ENCODE results near the gene POP5.

Gene POP5

GRCh38 chr12:120588948-120589930, 8.0 kb upstream of the POP5 start:
- no peak for DNase-seq

- DNase-seq, result no peak
Observed at GRCh38 chr12:120588371-120588770, 7.2 kb upstream of the POP5 start.

DNA sequence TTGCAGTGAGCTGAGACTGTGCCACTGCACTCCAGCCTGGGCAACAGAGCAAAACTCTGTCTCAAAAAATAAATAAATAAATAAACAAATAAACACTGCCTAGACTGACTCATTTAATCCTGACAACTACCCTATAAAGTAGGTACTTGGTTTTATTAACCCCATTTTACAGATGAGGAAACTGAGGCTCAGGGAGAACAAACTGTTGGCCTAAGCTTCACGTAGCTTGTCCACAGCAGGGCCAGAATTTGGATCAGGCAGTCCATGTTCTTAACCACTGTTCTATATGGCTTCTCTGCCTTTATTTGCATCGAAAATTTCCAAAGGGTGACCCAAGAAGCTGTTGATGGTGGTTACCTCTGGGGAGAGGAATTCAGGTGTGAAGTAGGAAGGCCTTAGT, 5.7 kb upstream of the POP5 start:
- no peak for DNase-seq

DNA sequence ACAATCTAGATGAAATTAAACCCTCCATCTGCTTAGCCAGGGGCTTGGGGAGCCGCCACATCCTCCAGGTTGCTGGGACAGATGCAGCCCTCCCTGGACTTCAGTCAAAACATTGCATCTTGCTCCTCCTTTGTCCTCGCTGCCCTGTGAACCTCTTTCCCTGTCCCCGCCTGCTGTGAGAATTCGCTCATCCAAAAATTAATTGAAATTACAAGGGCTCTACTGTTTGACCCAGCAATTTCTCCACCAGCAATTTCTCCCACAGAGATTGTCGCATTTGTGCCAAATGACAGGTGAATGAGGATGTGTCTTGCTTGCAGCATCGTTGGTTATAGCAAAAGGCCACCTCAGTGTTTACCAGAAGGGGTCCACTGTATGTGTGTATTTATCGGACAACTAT, 5.0 kb upstream of the POP5 start:
- DNase-seq, result no peak

- peak; percentile 58 for DNase-seq
Observed at GRCh38 chr12:120584343-120585149, 3.3 kb upstream of the POP5 start.

- DNase-seq, result peak; percentile 88
Observed at GRCh38 chr12:120583478-120584030, 2.4 kb upstream of the POP5 start.

DNA sequence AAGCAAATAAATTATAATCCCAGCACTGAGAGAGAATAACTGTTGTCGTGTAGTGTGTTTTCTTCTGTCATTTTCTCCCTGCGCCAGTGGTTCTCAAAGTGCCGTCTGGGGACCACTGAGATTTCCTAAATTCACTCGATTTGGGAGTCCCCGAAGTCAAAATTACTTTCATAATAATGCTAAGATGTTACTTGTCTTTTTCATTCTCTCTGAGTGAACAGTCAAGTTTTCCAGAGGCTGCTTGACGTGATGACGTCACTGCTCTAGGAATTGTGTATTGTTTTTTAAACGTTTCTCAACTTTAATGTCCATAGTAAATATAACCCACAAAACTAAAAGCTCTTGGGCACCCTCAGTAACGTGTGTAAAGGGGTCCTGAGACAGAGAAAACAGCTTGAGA, 796 bp upstream of the POP5 start:
- no peak for DNase-seq

DNA sequence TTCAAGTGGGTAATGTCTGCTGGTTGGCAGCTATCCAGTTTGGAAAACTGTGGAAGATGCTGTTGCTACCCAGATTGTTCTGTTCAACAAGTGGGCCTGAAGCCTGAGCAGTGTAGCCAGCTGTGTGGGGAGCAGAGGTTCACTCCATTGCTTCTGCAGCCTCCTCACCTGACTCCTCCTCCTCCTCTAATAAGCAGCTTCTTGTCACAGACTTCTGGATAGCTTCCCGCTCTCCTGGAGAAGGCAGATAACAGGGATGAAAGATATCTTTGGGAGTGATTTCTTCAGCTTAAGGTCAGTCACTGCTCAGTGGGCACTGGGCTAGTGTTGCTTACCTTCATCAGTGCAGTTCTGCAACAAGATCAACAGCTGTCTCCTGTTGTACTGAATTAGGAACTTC, 2.0 kb downstream of the POP5 start:
- no peak for DNase-seq

- DNase-seq, result no peak
Observed at GRCh38 chr12:120574106-120574505, 7.1 kb downstream of the POP5 start.

GRCh38 chr12:120573560-120573959, 7.6 kb downstream of the POP5 start:
- DNase-seq, result no peak

DNA sequence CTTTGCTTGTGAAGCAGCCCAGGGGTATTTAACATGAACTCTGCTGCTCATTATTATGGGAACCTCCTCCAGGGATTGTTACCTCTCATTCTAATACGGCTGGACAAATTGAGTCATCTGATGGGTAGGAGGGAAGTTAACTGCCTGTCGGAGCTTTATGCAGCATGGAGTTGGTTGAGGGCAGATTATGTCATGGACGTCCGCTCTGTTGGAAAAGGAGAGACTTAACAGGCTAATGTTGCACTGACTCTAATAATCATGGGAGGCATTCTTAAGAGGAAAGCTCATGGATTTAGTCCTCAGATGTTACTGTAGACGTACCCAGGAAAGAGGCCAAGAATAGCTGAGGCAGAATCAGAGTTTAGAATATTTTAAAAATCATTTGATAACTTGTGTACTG, 9.9 kb downstream of the POP5 start:
- no peak for DNase-seq

GRCh38 chr12:120563495-120563894, 17.7 kb downstream of the POP5 start:
- no peak for DNase-seq

DNA sequence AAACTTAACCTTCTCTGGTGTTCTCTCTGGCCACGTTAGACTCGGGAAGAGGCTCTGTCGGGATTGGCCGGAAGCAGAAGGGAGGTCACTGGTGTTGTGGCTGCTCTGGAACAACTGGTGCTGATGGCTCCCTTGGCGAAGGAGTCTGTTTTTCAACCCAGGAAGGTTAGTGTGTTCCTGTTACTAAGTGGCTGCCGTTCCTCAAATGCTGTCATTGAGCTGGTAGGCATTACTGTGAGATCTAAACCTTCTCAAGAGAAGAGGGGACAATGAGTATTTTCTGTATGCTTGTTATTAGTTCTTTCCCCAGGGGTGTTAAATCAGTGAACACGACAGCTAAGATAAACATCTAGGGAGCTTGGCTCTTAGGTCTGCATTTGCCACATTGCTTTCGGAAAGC, 18.3 kb downstream of the POP5 start:
- DNase-seq, result no peak

- DNase-seq, result no peak
Observed at GRCh38 chr12:120557589-120557988, 23.6 kb downstream of the POP5 start.

- DNase-seq, result no peak
Observed at GRCh38 chr12:120554678-120555077, 26.5 kb downstream of the POP5 start.

DNA sequence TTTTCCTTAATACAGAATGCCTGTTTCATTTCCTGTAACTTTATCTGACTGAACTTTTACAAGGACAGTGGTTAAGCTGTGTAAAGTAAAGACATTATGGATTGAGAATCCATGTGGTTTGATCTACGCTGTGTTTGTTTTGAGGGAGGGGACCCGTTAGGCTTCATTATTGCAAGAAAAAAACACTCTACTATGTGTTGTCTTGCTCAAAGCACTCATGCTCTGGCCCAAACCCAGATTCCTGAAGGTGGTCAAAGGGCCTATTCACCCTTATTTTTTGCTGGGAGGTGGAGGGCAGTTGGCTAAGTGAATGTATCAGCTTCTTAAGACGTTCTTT, 35.2 kb downstream of the POP5 start:
- no peak for DNase-seq

- no peak for DNase-seq
Observed at GRCh38 chr12:120544691-120545090, 36.5 kb downstream of the POP5 start.

DNA sequence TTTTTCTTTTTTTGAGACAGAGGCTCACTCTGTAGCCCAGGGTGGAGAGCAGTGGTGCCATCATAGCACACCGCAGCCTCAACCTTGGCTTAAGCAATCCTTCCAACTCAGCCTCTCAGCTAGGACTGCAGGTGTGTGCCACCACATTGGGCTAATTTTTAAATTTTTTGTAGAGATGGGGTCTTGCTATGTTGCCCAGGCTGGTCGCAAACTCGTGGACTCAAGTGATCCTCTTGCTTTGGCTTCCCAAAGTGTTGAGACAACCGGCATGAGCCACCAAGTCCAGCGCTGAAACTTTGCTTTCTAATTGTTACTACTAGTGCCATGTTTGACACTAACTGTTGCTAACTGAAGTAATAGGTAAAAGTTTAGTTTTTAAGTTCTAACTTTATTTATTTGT, 39.0 kb downstream of the POP5 start:
- DNase-seq, result no peak

DNA sequence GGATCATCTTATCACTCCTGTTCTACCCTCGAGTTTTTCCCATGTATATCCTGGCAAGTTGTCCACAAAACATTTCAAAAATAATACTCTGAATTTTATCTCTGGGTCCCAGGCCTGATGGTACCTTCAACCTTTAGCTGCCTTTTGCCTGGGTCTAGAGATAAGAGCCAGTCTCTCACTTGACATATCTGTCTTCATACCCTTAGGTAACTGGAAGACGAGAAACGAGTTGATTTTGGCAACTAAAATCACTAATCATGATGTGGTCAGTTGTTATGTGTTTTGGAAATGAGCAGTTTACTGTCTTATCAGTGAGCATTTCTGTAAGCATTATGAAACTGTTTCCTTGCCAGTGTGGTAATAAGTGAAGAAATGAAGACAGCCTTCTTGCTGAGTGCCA, 40.8 kb downstream of the POP5 start:
- DNase-seq, result no peak

DNA sequence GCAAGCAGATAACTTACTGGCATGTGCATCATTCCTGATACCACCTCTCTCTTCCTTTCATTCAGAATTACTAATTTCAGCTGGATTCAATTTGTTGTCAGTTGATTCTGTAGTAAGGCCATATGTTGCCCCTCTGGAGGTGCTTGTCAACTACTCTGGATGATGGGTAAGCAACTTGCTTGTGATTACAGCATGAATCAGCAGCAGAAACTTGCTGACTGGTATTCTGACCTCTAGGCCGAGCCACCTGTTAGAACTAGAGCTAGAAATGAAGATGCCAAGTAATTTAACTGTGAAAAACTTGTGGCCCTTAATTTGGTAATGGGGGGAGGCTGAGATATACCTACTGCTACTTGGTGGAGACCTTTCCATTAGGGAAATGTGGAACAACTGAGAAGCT, 41.9 kb downstream of the POP5 start:
- no peak for DNase-seq

DNA sequence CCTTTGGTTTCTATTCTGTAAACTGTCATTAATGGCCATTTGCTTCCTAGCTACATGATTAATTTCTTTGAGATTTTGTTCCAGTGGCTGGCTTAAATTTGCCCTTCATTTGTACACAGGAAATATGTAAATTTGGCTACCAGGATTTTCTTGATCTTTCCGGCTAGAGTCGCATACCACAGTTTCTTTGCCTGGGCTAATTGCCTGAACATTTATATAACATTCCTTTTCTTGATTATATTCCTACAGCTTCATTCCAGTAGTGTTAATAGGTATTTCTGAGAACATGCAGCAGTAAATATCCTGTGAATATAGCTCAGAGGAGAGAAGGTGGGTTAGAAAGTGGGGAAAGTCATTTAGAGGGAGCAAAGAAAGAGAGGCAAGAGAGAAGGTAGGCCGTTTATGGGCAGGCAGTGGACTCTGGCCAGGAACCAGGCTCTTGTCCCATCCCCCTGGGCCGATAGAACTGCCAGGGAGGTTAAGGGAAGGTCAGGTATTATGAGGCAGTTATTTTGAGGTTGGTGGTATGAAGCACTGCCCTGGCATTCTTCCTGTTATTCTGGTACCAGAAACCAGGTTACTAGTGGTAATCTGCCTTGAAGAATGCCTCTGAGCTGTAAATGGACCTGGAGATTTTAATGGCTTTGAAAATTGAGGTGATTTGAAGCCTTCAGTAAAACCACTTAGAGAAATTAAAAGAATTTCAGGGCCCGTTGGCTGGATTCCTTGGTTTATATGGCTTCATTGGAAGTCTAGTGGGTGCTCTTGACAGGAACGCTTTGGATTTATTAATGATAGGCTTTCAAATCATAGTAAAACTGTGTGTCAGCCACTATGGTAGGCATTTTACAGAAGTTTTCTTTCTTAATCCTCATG, 42.7 kb downstream of the POP5 start:
- no peak for DNase-seq

DNA sequence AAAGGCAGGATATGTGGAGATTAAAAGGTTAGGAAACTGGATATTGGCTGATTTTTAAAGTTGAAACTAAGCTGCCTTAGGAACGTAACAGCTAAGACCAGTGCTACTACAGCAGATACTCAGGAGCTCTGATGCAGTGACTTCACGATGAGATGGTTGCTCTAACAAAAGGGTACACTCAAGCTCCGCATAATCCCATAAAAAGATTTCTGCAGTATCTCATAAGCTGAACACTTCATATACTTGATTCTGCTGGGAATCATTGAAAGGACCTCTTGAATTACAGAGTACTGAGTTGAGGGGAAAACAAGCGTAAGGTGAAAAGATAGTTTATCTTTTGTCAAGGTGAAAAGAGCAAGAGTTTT, 43.4 kb downstream of the POP5 start:
- no peak for DNase-seq
